Neuron (in vitro differentiated cells): ENCODE measurements around the gene AP1AR.
"Not testable (repeated sequence)": the region's sequence is repeated elsewhere in the genome, so short reads cannot be mapped to it uniquely, and the experiment has no call there.

Source experiments
- H2AFZ ChIP-seq: one replicate; pipeline ENCODE4 v1.6.1; 2013; ENCODE audit warnings: low read depth, mild to moderate bottlenecking, inconsistent platforms, low read length, moderate library complexity
- H3K27me3 ChIP-seq: one replicate; pipeline ENCODE4 v1.6.1; 2013; ENCODE audit warnings: low read length; ENCODE audit not compliant: insufficient read depth
- H3K36me3 ChIP-seq: one replicate; pipeline ENCODE4 v1.6.1; 2013; ENCODE audit warnings: low read length; ENCODE audit not compliant: insufficient read depth
- H3K4me1 ChIP-seq: one replicate; pipeline ENCODE4 v1.6.1; 2013; ENCODE audit warnings: low read length; ENCODE audit not compliant: insufficient read depth
- H3K4me3 ChIP-seq: 2 replicates; pipeline ENCODE4 v1.5.1; 2013; ENCODE audit warnings: mild to moderate bottlenecking, low read length, moderate library complexity
- H3K9me3 ChIP-seq: one replicate; pipeline ENCODE4 v1.6.1; 2013; ENCODE audit warnings: low read length

Gene AP1AR

GRCh38 chr4:112206431-112206830 is 25.2 kb upstream of the AP1AR start:
- H2AFZ ChIP-seq = no peak overlapping the region
- H3K27me3 ChIP-seq = no peaks in the 10 kb centered on the region
- peaks cover 2% of the 10 kb centered on the region for H3K9me3 ChIP-seq

GRCh38 chr4:112208137-112209095 is 23.2 kb upstream of the AP1AR start:
- not testable (repeated sequence) for H3K4me1 ChIP-seq, H3K36me3 ChIP-seq, H2AFZ ChIP-seq, H3K27me3 ChIP-seq, H3K9me3 ChIP-seq, H3K4me3 ChIP-seq

More at GRCh38 chr4:112206431-112206830, 25.2 kb upstream of the AP1AR start:
- Histone ChIP-seq H3K4me3 (no peak overlapping the region), H3K36me3 (no peaks in the 10 kb centered on the region), H3K4me1 (no peaks in the 10 kb centered on the region)

GRCh38 chr4:112210777-112211176 is 20.8 kb upstream of the AP1AR start:
- Histone ChIP-seq H3K27me3 (peaks cover 3% of the 10 kb centered on the region), H3K9me3 (peaks cover 4% of the 10 kb centered on the region), H3K4me3 (no peak overlapping the region), H3K4me1 (no peaks in the 10 kb centered on the region), H2AFZ (no peak overlapping the region), H3K36me3 (no peaks in the 10 kb centered on the region)

- Histone ChIP-seq H2AFZ (no peak overlapping the region), H3K9me3 (peaks cover 4% of the 10 kb centered on the region), H3K4me3 (no peak overlapping the region), H3K27me3 (peaks cover 3% of the 10 kb centered on the region), H3K36me3 (no peaks in the 10 kb centered on the region), H3K4me1 (no peaks in the 10 kb centered on the region)
Measured at GRCh38 chr4:112213091-112213490, 18.5 kb upstream of the AP1AR start.

GRCh38 chr4:112213856-112214255 is 17.7 kb upstream of the AP1AR start:
- Histone ChIP-seq H2AFZ (no peak overlapping the region), H3K27me3 (peaks cover 3% of the 10 kb centered on the region), H3K4me3 (no peak overlapping the region), H3K9me3 (peaks cover 4% of the 10 kb centered on the region), H3K36me3 (no peaks in the 10 kb centered on the region), H3K4me1 (no peaks in the 10 kb centered on the region)

- H3K9me3 ChIP-seq = peaks cover 4% of the 10 kb centered on the region
- H3K4me3 ChIP-seq = no peak overlapping the region
- peaks cover 3% of the 10 kb centered on the region for H3K27me3 ChIP-seq
- H3K36me3 ChIP-seq = no peaks in the 10 kb centered on the region
- no peak overlapping the region for H2AFZ ChIP-seq
- H3K4me1 ChIP-seq = no peaks in the 10 kb centered on the region
Measured at GRCh38 chr4:112214390-112215264, 17.0 kb upstream of the AP1AR start.

GRCh38 chr4:112219826-112220366 is 11.7 kb upstream of the AP1AR start:
- Histone ChIP-seq H3K27me3 (peaks cover 3% of the 10 kb centered on the region), H3K4me1 (no peaks in the 10 kb centered on the region), H3K9me3 (no peaks in the 10 kb centered on the region), H3K4me3 (no peak overlapping the region), H3K36me3 (no peaks in the 10 kb centered on the region), H2AFZ (no peak overlapping the region)

GRCh38 chr4:112222219-112222955 is 9.2 kb upstream of the AP1AR start:
- H3K4me3 ChIP-seq = no peak overlapping the region
- H3K36me3 ChIP-seq = no peaks in the 10 kb centered on the region
- no peaks in the 10 kb centered on the region for H3K9me3 ChIP-seq
- H3K27me3 ChIP-seq = no peaks in the 10 kb centered on the region
- H2AFZ ChIP-seq = no peak overlapping the region
- no peaks in the 10 kb centered on the region for H3K4me1 ChIP-seq

GRCh38 chr4:112225157-112225556 is 6.4 kb upstream of the AP1AR start:
- Histone ChIP-seq H3K36me3 (no peaks in the 10 kb centered on the region), H3K27me3 (no peaks in the 10 kb centered on the region), H3K4me1 (peaks cover 6% of the 10 kb centered on the region), H2AFZ (no peak overlapping the region), H3K9me3 (no peaks in the 10 kb centered on the region), H3K4me3 (no peak overlapping the region)

- Histone ChIP-seq H3K27me3 (no peaks in the 10 kb centered on the region), H2AFZ (peak overlapping the region; percentile 96), H3K4me1 (peaks cover 21% of the 10 kb centered on the region), H3K36me3 (no peaks in the 10 kb centered on the region), H3K9me3 (no peaks in the 10 kb centered on the region), H3K4me3 (peak overlapping the region; percentile 82)
Measured at GRCh38 chr4:112230879-112231778, 458 bp upstream of the AP1AR start.

GRCh38 chr4:112234952-112235609 is 3.5 kb downstream of the AP1AR start:
- Histone ChIP-seq H3K9me3 (no peaks in the 10 kb centered on the region), H3K27me3 (no peaks in the 10 kb centered on the region), H3K4me3 (no peak overlapping the region), H3K4me1 (peaks cover 16% of the 10 kb centered on the region), H2AFZ (no peak overlapping the region), H3K36me3 (peaks cover 2% of the 10 kb centered on the region)
